Liver (tissue), 9 donors: ENCODE data around the gene CFDP1. TPM values are rescaled to one million over a fixed set of nuclear protein-coding genes. Genes with fewer than 3 reads are reported as not detected.

ENCODE experiments used
- DNase-seq: peaks from one replicate; pipeline ENCODE4 v3.0.0-alpha.2; 2017; ENCODE audit warnings: low spot score
- H3K27ac ChIP-seq, 2 donors: one replicate each; pipeline ENCODE4 v1.7.0; 2013; ENCODE audit warnings: inconsistent platforms in 2 of 2, low read length in 2 of 2, control low read depth in 1 of 2, low read depth in 1 of 2, mild to moderate bottlenecking in 1 of 2
- H3K27me3 ChIP-seq, 4 donors: one replicate each; pipeline versions ENCODE4 v1.6.1 to v1.7.0; 2013; ENCODE audit warnings: low read length in 3 of 4, inconsistent platforms in 1 of 4, mild to moderate bottlenecking in 1 of 4, moderate library complexity in 1 of 4; ENCODE audit not compliant: control insufficient read depth in 4 of 4, insufficient read depth in 4 of 4
- H3K36me3 ChIP-seq, 4 donors: one replicate each; pipeline versions ENCODE4 v1.6.1 to v1.7.0; 2013; ENCODE audit warnings: low read length in 3 of 4, mild to moderate bottlenecking in 3 of 4, low read depth in 1 of 4, moderate library complexity in 1 of 4; ENCODE audit not compliant: control insufficient read depth in 4 of 4, insufficient read depth in 3 of 4
- H3K4me1 ChIP-seq, 4 donors: one replicate each; pipeline versions ENCODE4 v1.6.1 to v1.7.0; 2013; ENCODE audit warnings: low read length in 3 of 4, mild to moderate bottlenecking in 3 of 4, moderate library complexity in 1 of 4; ENCODE audit not compliant: control insufficient read depth in 4 of 4, insufficient read depth in 4 of 4
- H3K4me3 ChIP-seq, 3 donors: one replicate each; pipeline versions ENCODE4 v1.6.1 to v1.7.0; 2013; ENCODE audit warnings: low read length in 3 of 3, control low read depth in 1 of 3, low read depth in 1 of 3, mild to moderate bottlenecking in 1 of 3
- H3K9ac ChIP-seq, 2 donors: one replicate each; pipeline ENCODE4 v1.7.0; 2013; ENCODE audit warnings: low read length in 2 of 2, mild to moderate bottlenecking in 2 of 2, moderate library complexity in 2 of 2, control low read depth in 1 of 2, low read depth in 1 of 2
- H3K9me3 ChIP-seq, 4 donors: one replicate each; pipeline versions ENCODE4 v1.6.1 to v1.7.0; 2013; ENCODE audit warnings: low read length in 3 of 4; ENCODE audit not compliant: control insufficient read depth in 4 of 4
- EGR1 ChIP-seq, 2 donors: IDR thresholded peaks; 2 replicates each; pipeline ENCODE4 v1.6.1; 2016 to 2018; ENCODE audit warnings: antibody characterized with exemption in 2 of 2, low read depth in 2 of 2
- FOXA1 ChIP-seq: IDR thresholded peaks from 2 replicates; pipeline ENCODE4 v1.6.1; 2016; ENCODE audit warnings: antibody characterized with exemption
- FOXA2 ChIP-seq: IDR thresholded peaks from 2 replicates; pipeline ENCODE4 v1.6.1; 2016; ENCODE audit warnings: antibody characterized with exemption
- GABPA ChIP-seq, 2 donors: IDR thresholded peaks in 1 of 2; conservative IDR thresholded peaks in 1 of 2; 2 replicates each; pipeline ENCODE4 v1.6.1; 2016; ENCODE audit warnings: antibody characterized with exemption in 2 of 2, mild to moderate bottlenecking in 1 of 2, moderate library complexity in 1 of 2
- HNF4A ChIP-seq, 2 donors: conservative IDR thresholded peaks; 2 replicates each; pipeline ENCODE4 v1.6.1; 2016; ENCODE audit warnings: antibody characterized with exemption in 2 of 2, mild to moderate bottlenecking in 2 of 2
- HNF4G ChIP-seq: IDR thresholded peaks from 2 replicates; pipeline ENCODE4 v1.6.1; 2016; ENCODE audit warnings: antibody characterized with exemption
- JUND ChIP-seq, 2 donors: IDR thresholded peaks; 2 replicates each; pipeline ENCODE4 v1.6.1; 2016; ENCODE audit warnings: antibody characterized with exemption in 2 of 2
- NR2F2 ChIP-seq: IDR thresholded peaks from 2 replicates; pipeline ENCODE4 v1.6.1; 2016; ENCODE audit warnings: antibody characterized with exemption
- RAD21 ChIP-seq, 2 donors: IDR thresholded peaks; 2 replicates each; pipeline ENCODE4 v1.6.1; 2016; ENCODE audit warnings: antibody characterized with exemption in 2 of 2, mild to moderate bottlenecking in 2 of 2
- RXRA ChIP-seq, 2 donors: IDR thresholded peaks; 2 replicates each; pipeline ENCODE4 v1.6.1; 2017 to 2018; ENCODE audit warnings: antibody characterized with exemption in 2 of 2, mild to moderate bottlenecking in 1 of 2
- SP1 ChIP-seq: IDR thresholded peaks from 2 replicates; pipeline ENCODE4 v1.6.1; 2018; ENCODE audit warnings: antibody characterized with exemption, mild to moderate bottlenecking
- TAF1 ChIP-seq: conservative IDR thresholded peaks from 2 replicates; pipeline ENCODE4 v1.6.1; 2016; ENCODE audit warnings: antibody characterized with exemption, mild to moderate bottlenecking
- YY1 ChIP-seq: IDR thresholded peaks from 2 replicates; pipeline ENCODE4 v1.6.1; 2016; ENCODE audit warnings: antibody characterized with exemption, mild to moderate bottlenecking
- WGBS: extraction: QIAGEN DNeasy Blood & Tissue Kit; methylation state at CpG from one replicate; pipeline ENCODE4 v1.1.7; 2013; 5-methylcytosine and 5-hydroxymethylcytosine counted together
- polyA plus RNA-seq, 2 donors: library from polyadenylated mRNA; stranded (reverse) in 1 of 2; unstranded in 1 of 2; fragments of 200-250 nt in 1 of 2; fragments of >200 nt in 1 of 2; fragmentation: Nextera tagmentation in 1 of 2; extraction: Ambion mirVana in 1 of 2; gene quantifications; one replicate each; pipeline versions ENCODE4 v1.2.1 to v1.2.3, GENCODE V29; 2013 to 2015
- total RNA-seq, 2 donors: library from RNA; depleted of rRNA; stranded (reverse); fragments of >200 nt; gene quantifications; one replicate each; pipeline ENCODE4 v1.2.3, GENCODE V29; 2014
- TF ChIP-seq, protein P1 (sequence below): IDR thresholded peaks from 2 replicates; pipeline ENCODE4 v1.6.1; 2016; ENCODE audit warnings: antibody characterized with exemption, mild to moderate bottlenecking
- TF ChIP-seq, protein P2 (sequence below): fragments of 150-350 bp; IDR thresholded peaks from 2 replicates; pipeline ENCODE4 v1.5.1; 2017; ENCODE audit warnings: improper control_type of control experiment, low read depth, low read length; ENCODE audit not compliant: missing input control
- TF ChIP-seq, protein P3 (sequence below): IDR thresholded peaks from 2 replicates; pipeline ENCODE4 v1.6.1; 2016; ENCODE audit warnings: antibody characterized with exemption
- TF ChIP-seq, protein P4 (sequence below): IDR thresholded peaks from 2 replicates; pipeline ENCODE4 v1.6.1; 2016; ENCODE audit warnings: antibody characterized with exemption
- TF ChIP-seq, protein P5 (sequence below): IDR thresholded peaks from 2 replicates; pipeline ENCODE4 v1.6.1; 2016; ENCODE audit warnings: antibody characterized with exemption
- donor health status: healthy.
- donor health status: healthy.
- donor health status: healthy.
- donor health status: healthy.
- donor health status: healthy.

Gene CFDP1
- total and polyA plus RNA-seq, 4 donors: 20.5 to 49.2 (median 33.9) TPM

DNA sequence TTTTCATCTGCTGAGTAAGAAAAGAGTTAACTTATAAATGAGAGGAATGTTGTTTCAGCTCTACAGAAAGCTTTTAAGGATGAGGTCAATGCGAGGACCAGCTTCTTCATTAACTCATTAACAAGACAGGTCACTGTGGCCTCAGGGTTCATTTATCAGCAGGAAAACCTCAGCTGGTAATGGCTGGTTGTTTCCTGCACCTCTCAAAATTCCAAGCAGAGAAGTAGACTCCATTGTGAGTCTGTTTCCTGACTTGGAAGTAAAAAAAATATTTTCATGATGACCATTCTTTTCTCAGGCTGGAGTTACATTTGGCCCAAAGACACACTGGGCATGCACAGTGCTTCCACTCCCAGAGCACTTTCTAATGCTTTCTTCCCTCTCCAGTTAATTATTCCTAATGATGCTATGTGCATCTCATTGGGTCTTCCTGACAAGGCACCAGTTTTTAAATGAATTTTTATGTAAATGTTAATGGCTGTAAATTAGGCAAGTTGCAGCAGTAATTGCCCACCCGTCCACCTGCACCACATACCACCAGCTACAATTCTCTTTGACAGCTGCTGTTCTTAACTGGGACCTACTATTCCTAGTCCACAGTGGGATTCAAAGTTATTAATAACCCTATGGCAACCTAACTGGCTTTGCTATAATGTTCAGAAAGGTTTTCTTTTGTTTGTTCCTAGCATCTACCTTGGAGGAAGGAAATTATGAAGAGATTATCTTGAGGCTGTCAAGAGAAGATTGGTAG, 92.4 kb downstream of the CFDP1 start:
- no peak overlapping the region for H3K4me3 ChIP-seq
- H3K36me3 ChIP-seq: peaks cover 0 to 3% (median 1%) of the 10 kb centered on the region in 4 donors
- peak overlapping the region in 1 of 2 donors; percentile 58 for H3K27ac ChIP-seq
- no peaks in the 10 kb centered on the region for H3K27me3 ChIP-seq
- no peaks in the 10 kb centered on the region for H3K9me3 ChIP-seq
- no peak overlapping the region for H3K9ac ChIP-seq
- TF ChIP-seq, protein P1, sequence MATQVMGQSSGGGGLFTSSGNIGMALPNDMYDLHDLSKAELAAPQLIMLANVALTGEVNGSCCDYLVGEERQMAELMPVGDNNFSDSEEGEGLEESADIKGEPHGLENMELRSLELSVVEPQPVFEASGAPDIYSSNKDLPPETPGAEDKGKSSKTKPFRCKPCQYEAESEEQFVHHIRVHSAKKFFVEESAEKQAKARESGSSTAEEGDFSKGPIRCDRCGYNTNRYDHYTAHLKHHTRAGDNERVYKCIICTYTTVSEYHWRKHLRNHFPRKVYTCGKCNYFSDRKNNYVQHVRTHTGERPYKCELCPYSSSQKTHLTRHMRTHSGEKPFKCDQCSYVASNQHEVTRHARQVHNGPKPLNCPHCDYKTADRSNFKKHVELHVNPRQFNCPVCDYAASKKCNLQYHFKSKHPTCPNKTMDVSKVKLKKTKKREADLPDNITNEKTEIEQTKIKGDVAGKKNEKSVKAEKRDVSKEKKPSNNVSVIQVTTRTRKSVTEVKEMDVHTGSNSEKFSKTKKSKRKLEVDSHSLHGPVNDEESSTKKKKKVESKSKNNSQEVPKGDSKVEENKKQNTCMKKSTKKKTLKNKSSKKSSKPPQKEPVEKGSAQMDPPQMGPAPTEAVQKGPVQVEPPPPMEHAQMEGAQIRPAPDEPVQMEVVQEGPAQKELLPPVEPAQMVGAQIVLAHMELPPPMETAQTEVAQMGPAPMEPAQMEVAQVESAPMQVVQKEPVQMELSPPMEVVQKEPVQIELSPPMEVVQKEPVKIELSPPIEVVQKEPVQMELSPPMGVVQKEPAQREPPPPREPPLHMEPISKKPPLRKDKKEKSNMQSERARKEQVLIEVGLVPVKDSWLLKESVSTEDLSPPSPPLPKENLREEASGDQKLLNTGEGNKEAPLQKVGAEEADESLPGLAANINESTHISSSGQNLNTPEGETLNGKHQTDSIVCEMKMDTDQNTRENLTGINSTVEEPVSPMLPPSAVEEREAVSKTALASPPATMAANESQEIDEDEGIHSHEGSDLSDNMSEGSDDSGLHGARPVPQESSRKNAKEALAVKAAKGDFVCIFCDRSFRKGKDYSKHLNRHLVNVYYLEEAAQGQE: no peak
- peak; percentile 85 for TF ChIP-seq NR2F2
- WGBS: 76% methylated on average over 2 of the region's 2 CpGs
- peaks cover 2 to 20% (median 6%) of the 10 kb centered on the region in 4 donors for H3K4me1 ChIP-seq
- no peak for DNase-seq

DNA sequence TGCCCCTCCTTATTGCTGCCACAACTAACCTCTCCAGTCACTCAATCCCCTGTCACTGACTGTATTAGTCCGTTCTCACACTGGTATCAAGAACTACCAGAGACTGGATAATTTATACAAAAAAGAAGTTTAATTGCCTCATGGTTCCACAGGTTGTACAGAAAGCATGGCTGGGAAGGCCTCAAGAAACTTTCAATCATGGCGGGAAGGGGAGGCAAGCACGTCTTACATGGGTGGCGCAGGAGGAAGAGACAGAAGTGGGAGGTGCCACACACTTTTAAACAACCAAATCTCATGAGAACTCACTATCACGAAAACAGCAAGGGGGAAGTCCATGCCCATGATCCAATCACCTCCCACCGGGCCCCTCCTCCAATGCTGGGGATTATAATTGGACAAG, 95.9 kb downstream of the CFDP1 start:
- TF ChIP-seq GABPA (IDR thresholded peaks at IDR 0.05 in 1 of 2, conservative IDR thresholded peaks at IDR 0.05 in 1 of 2) (no peak), RXRA (IDR thresholded peaks at IDR 0.05) (no peak), JUND (IDR thresholded peaks at IDR 0.05) (no peak), SP1 (no peak), RAD21 (IDR thresholded peaks at IDR 0.05) (no peak), YY1 (no peak), HNF4A (conservative IDR thresholded peaks at IDR 0.05) (no peak), FOXA2 (no peak), EGR1 (IDR thresholded peaks at IDR 0.05; ENCODE audit: low read depth in 2 of 2) (no peak), FOXA1 (no peak), HNF4G (no peak), TAF1 (no peak), NR2F2 (no peak)
- TF ChIP-seq, protein P2, sequence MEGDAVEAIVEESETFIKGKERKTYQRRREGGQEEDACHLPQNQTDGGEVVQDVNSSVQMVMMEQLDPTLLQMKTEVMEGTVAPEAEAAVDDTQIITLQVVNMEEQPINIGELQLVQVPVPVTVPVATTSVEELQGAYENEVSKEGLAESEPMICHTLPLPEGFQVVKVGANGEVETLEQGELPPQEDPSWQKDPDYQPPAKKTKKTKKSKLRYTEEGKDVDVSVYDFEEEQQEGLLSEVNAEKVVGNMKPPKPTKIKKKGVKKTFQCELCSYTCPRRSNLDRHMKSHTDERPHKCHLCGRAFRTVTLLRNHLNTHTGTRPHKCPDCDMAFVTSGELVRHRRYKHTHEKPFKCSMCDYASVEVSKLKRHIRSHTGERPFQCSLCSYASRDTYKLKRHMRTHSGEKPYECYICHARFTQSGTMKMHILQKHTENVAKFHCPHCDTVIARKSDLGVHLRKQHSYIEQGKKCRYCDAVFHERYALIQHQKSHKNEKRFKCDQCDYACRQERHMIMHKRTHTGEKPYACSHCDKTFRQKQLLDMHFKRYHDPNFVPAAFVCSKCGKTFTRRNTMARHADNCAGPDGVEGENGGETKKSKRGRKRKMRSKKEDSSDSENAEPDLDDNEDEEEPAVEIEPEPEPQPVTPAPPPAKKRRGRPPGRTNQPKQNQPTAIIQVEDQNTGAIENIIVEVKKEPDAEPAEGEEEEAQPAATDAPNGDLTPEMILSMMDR: no peak
- TF ChIP-seq, protein P1: no peak
- TF ChIP-seq, protein P3, sequence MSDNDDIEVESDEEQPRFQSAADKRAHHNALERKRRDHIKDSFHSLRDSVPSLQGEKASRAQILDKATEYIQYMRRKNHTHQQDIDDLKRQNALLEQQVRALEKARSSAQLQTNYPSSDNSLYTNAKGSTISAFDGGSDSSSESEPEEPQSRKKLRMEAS: no peak
- TF ChIP-seq, protein P4, sequence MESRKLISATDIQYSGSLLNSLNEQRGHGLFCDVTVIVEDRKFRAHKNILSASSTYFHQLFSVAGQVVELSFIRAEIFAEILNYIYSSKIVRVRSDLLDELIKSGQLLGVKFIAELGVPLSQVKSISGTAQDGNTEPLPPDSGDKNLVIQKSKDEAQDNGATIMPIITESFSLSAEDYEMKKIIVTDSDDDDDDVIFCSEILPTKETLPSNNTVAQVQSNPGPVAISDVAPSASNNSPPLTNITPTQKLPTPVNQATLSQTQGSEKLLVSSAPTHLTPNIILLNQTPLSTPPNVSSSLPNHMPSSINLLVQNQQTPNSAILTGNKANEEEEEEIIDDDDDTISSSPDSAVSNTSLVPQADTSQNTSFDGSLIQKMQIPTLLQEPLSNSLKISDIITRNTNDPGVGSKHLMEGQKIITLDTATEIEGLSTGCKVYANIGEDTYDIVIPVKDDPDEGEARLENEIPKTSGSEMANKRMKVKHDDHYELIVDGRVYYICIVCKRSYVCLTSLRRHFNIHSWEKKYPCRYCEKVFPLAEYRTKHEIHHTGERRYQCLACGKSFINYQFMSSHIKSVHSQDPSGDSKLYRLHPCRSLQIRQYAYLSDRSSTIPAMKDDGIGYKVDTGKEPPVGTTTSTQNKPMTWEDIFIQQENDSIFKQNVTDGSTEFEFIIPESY: no peak
- TF ChIP-seq, protein P5, sequence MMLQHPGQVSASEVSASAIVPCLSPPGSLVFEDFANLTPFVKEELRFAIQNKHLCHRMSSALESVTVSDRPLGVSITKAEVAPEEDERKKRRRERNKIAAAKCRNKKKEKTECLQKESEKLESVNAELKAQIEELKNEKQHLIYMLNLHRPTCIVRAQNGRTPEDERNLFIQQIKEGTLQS: no peak
- no peaks in the 10 kb centered on the region for H3K9me3 ChIP-seq
- no peak overlapping the region for H3K27ac ChIP-seq
- no peak overlapping the region for H3K9ac ChIP-seq
- no peak for DNase-seq
- 97% methylated on average over 6 of the region's 6 CpGs for WGBS
- peaks cover 0 to 3% (median 0%) of the 10 kb centered on the region in 4 donors for H3K36me3 ChIP-seq
- no peak overlapping the region for H3K4me3 ChIP-seq
- peaks cover 0 to 10% (median 2%) of the 10 kb centered on the region in 4 donors for H3K4me1 ChIP-seq
- no peaks in the 10 kb centered on the region for H3K27me3 ChIP-seq
